HG03025 (cell line): Measurements from ENCODE around the gene FNBP1.

Source experiments
- ATAC-seq: cut with Tn5 transposase; IDR thresholded peaks from one replicate; pipeline ENCODE4 v1.9.1; 2021; ENCODE audit warnings: mild to moderate bottlenecking, moderate library complexity; ENCODE audit not compliant: unreplicated experiment, low FRiP score

FNBP1 gene

GRCh38 chr9:129881547-129882324, 161.3 kb downstream of the FNBP1 start:
- no peak for ATAC-seq

- no peak for ATAC-seq
Observed at GRCh38 chr9:129880654-129881546, 162.1 kb downstream of the FNBP1 start.

- ATAC-seq: no peak
Observed at GRCh38 chr9:129879991-129880653, 162.9 kb downstream of the FNBP1 start.

GRCh38 chr9:129879103-129879699, 163.8 kb downstream of the FNBP1 start:
- ATAC-seq: no peak

GRCh38 chr9:129878291-129878690, 164.7 kb downstream of the FNBP1 start:
- no peak for ATAC-seq

- no peak for ATAC-seq
Observed at GRCh38 chr9:129876815-129877214, 166.2 kb downstream of the FNBP1 start.

GRCh38 chr9:129875687-129876395, 167.1 kb downstream of the FNBP1 start:
- ATAC-seq: no peak

GRCh38 chr9:129875181-129875611, 167.8 kb downstream of the FNBP1 start:
- ATAC-seq: no peak

GRCh38 chr9:129874261-129875101, 168.5 kb downstream of the FNBP1 start:
- ATAC-seq: no peak

GRCh38 chr9:129873563-129874190, 169.3 kb downstream of the FNBP1 start:
- ATAC-seq: no peak

- no peak for ATAC-seq
Observed at GRCh38 chr9:129871046-129871445, 171.9 kb downstream of the FNBP1 start.

- no peak for ATAC-seq
Observed at GRCh38 chr9:129869585-129870501, 173.1 kb downstream of the FNBP1 start.

GRCh38 chr9:129868872-129869486, 174.0 kb downstream of the FNBP1 start:
- no peak for ATAC-seq

- ATAC-seq: no peak
Observed at GRCh38 chr9:129868023-129868871, 174.7 kb downstream of the FNBP1 start.

GRCh38 chr9:129867136-129868022, 175.6 kb downstream of the FNBP1 start:
- no peak for ATAC-seq
